WTC11 (cell line): ENCODE data around the gene BTBD9.

Experiments
- CTCF ChIP-seq: fragments of 200-600 bp; IDR thresholded peaks from 2 replicates; pipeline ENCODE4 v1.8.0; 2022; ENCODE audit warnings: antibody characterized with exemption
- ZNF121 ChIP-seq: sonication (generic); formaldehyde crosslinking; IDR thresholded peaks from 2 replicates; pipeline ENCODE4 v1.8.0; 2023; ENCODE audit warnings: missing genetic modification reagents

- TF ChIP-seq ZNF121 (CRISPR knock-in tag) (no peak), CTCF (no peak)
Measured at GRCh38 chr6:38637756-38638155, 2.0 kb downstream of the BTBD9 start.
